GM10248 (cell line): ENCODE results near the gene SLIT3.

Experiments used
- CTCF ChIA-PET: fragments of 300-600 bp; sonication (Branson Sonifier 250); formaldehyde crosslinking; extraction: SDS; loops from one replicate; lab custom pipeline; 2021; ENCODE audit warnings: antibody characterized with exemption; lab: Yijun Ruan, JAX
- POLR2A ChIA-PET: fragments of 350-650 bp; sonication (Branson Sonifier 250); formaldehyde crosslinking; extraction: SDS; loops from one replicate; lab custom pipeline; 2020; ENCODE audit warnings: antibody characterized with exemption; lab: Yijun Ruan, JAX
- DNase-seq: peaks from one replicate; pipeline ENCODE4 v3.0.0; 2012; ENCODE audit errors: extremely low spot score
- TF ChIP-seq, protein P1 (sequence below): IDR thresholded peaks from 2 replicates; pipeline ENCODE4 v1.5.1; 2012; ENCODE audit warnings: mild to moderate bottlenecking, low read depth; ENCODE audit errors: extremely low read depth, missing control alignments, control extremely low read depth

SLIT3 gene

DNA sequence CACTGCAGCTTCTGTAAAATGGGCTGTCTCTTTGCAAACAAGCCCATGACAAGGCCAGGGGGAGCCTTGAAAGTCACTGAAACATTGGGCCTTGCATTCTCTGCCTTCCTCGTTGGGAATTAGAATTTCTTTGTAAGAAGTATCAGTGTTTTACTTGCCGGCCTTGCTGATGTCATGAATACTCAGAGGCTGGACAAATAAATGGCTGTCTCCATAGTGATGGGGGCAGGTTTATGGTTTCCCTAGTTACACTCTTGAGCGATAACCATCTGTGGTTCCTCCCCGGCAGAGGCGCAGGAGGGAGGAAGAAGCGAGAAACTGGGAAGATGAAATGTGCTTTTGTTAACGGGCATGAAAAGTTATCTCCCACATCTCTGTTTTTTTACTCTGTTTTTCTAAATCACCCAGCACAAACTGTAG lies 449.0 kb downstream of the SLIT3 start:
- ChIA-PET POLR2A (no interaction called here), CTCF (no interaction called here)
- no peak for DNase-seq
- TF ChIP-seq, protein P1, sequence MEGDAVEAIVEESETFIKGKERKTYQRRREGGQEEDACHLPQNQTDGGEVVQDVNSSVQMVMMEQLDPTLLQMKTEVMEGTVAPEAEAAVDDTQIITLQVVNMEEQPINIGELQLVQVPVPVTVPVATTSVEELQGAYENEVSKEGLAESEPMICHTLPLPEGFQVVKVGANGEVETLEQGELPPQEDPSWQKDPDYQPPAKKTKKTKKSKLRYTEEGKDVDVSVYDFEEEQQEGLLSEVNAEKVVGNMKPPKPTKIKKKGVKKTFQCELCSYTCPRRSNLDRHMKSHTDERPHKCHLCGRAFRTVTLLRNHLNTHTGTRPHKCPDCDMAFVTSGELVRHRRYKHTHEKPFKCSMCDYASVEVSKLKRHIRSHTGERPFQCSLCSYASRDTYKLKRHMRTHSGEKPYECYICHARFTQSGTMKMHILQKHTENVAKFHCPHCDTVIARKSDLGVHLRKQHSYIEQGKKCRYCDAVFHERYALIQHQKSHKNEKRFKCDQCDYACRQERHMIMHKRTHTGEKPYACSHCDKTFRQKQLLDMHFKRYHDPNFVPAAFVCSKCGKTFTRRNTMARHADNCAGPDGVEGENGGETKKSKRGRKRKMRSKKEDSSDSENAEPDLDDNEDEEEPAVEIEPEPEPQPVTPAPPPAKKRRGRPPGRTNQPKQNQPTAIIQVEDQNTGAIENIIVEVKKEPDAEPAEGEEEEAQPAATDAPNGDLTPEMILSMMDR, result no peak

DNA sequence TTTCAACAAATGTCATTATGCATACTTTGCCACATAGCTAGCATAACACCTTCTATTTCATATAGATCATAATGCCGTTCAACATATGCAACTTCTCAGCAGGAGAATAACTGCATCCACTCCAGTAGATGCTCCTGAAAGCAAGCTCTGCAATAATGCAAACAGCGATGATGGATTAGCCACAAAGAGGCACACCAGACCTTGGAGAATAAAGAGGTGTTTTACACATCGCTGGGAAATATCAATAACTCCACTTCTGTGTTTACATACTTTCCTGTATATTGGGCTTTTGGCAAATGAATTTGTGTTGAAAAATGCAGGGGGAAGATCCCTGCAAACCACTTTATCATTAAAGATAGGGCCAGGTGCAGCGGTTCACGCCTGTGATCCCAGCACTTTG lies 450.3 kb downstream of the SLIT3 start:
- POLR2A ChIA-PET, result no interaction called here
- DNase-seq, result no peak
- TF ChIP-seq, protein P1, result no peak
- CTCF ChIA-PET, result no interaction called here

DNA sequence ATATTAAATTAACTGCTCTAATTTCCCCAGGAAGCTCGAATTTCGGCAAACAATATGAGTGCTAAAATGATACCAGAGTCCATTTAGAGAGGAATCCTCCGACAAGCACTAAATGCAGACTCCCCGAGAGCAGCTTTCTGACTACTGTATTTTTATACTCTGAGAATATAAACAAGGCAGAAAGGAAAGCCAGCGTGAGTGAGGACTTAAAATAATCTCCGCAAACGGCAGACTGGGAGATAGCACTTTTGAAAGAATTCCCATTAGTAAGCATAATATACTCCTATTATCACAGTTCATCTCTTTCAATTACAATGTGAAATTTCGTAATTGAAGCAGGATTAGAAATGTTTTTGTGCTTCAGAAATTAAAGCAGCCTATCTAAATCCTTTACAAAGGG lies 452.4 kb downstream of the SLIT3 start:
- no peak for DNase-seq
- TF ChIP-seq, protein P1, result no peak
- CTCF ChIA-PET, result no interaction called here

DNA sequence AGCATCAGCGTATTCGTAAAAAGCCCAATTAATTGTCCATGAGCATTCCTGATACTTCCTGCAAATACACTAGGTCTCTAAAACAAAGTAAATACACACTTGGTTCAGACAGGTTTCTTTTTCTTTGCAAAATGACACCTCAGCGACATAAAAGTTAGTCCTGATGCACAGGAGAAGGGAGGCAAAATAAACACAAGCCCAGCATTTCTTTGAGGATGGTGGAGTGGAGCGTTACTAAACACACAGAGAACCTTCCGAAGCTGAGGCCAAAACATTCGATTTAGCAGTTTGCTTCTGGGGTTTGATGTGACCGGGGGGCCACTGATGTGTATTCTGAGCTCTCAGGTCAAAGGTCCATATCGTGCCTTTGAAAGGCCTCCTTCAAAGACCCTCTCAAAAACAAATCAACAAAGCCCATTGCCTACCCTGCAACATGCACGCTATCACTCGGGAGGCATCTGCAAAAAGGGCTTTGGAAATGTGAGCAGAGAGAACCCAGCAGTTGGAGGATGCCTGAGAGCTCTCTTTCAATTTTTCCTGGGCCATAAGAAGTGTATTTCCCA lies 453.3 kb downstream of the SLIT3 start:
- no peak for DNase-seq
- ChIA-PET CTCF (no interaction called here), POLR2A (no interaction called here)
- TF ChIP-seq, protein P1, result no peak

More for the DNA sequence above, 452.4 kb downstream of the SLIT3 start:
- POLR2A ChIA-PET, result no interaction called here

DNA sequence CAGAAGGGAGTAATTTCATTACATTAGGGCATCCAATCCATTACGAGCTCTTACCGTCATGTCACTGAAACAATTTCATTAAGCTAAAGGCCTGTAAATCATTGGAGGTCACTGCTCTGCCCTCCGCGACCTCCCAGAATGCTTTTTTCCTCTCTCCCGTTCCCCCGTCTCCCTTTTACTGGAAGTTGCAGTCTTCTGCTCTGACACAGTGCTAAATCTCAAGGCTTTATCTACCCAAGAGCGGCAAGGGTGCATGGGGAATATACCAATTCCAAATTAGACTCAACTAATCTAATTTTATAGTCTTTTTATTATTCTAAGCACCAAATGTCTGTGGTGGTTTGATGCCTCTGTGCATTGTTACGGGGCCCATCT lies 456.0 kb downstream of the SLIT3 start:
- TF ChIP-seq, protein P1, result no peak
- no peak for DNase-seq
- CTCF ChIA-PET, result no interaction called here
- POLR2A ChIA-PET, result no interaction called here

DNA sequence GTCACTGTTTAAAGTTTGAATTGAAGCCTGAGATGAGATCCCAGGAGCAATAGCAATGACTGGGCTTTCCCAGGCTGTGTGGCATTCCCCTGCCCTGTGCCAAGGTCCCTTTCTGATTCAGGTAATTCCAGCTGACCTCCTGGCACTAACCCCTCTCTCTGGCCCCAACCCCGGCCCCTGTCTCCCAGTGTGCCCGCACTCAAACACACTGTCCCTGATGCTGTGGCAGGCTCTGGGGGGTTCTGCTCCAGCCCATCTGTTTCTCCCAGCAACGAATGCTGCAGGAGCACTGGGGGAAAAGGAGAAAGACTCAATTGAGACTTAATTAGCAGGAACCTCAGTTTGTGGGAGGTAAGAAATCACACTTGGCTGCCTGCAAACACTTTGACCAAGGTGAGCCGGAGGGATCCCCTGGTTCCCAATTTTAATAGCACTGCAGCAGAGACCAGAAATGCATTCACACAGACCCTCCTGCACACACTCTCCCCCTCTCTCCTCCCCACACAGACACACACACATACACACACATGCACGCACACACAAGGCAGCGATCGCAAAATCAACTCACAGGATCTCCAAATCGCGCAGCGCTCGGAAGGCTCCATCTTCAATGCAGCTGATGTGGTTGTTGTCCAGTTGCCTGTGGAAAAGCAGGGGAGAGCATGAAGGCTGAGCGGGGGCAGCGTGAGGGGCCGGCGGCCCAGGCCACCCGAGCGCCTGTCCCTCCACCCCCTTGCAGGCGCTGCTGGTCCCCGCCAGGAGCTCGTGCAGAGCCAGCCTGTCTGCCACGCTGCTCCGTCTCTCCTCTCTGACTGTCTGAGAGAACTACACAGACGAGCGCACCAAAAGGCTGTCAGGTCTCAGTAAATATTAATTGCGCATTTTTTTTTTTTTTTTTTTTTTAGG lies 456.7 kb downstream of the SLIT3 start:
- ChIA-PET POLR2A (no interaction called here), CTCF (no interaction called here)
- DNase-seq, result no peak
- TF ChIP-seq, protein P1, result no peak
